LoVo (cell line): ENCODE measurements around the gene MASP1.
"Not testable (repeated sequence)": the region's sequence is repeated elsewhere in the genome, so short reads cannot be mapped to it uniquely, and the experiment has no call there.

Source experiments
- DNase-seq: peaks from one replicate; pipeline ENCODE4 v3.0.0-alpha.2; 2016; ENCODE audit warnings: low spot score

The MASP1 gene

DNA sequence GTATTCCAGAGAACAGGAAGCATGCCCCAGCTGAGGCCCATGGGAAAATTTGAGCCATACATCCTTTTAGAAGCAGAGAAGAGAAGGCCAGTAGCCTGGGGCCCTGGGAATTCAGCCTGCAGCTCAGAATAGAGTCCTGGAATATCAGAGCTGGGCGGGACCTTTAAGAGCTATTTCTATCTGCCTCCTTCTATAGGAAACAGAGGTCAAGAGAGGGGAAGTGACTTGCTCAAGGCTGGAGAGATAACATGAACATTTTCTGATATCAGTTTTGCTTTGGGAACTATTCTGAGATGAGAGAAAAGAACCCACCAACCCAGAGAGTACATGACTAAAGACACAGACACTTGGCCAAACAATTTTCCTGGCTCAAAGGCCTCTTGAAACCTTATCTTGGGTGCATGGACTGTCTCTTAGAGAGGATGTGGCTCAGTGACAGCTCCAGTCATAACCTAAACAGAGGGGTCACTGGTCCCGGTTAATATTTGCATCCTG, 26.0 kb downstream of the MASP1 start:
- no peak for DNase-seq

DNA sequence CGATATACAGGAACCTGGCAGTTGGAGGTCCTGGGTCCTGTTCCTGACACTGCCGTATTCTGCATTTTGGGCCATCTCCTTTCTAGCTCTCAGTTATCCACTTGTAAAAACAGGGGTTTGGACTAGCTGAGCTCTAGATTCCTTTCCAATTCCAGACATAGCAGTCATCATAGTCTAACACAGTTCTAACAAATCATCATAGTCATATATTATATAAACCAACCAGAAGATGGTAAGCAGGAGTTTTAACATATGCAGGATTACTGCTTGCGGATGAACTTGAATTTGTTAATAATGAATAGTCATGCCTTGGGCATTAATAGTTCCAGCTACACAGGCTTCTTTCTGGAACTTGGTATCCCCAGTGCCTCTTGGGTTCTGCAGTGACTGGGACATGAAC, 26.6 kb downstream of the MASP1 start:
- no peak for DNase-seq

- peak; percentile 5 for DNase-seq
Measured at GRCh38 chr3:187264021-187264420, 27.5 kb downstream of the MASP1 start.

- DNase-seq = no peak
Measured at GRCh38 chr3:187263270-187263669, 28.3 kb downstream of the MASP1 start.

- DNase-seq = no peak
Measured at GRCh38 chr3:187262360-187262759, 29.2 kb downstream of the MASP1 start.

- no peak for DNase-seq
Measured at GRCh38 chr3:187261541-187261969, 30.0 kb downstream of the MASP1 start.

GRCh38 chr3:187259171-187259570, 32.4 kb downstream of the MASP1 start:
- DNase-seq = no peak

DNA sequence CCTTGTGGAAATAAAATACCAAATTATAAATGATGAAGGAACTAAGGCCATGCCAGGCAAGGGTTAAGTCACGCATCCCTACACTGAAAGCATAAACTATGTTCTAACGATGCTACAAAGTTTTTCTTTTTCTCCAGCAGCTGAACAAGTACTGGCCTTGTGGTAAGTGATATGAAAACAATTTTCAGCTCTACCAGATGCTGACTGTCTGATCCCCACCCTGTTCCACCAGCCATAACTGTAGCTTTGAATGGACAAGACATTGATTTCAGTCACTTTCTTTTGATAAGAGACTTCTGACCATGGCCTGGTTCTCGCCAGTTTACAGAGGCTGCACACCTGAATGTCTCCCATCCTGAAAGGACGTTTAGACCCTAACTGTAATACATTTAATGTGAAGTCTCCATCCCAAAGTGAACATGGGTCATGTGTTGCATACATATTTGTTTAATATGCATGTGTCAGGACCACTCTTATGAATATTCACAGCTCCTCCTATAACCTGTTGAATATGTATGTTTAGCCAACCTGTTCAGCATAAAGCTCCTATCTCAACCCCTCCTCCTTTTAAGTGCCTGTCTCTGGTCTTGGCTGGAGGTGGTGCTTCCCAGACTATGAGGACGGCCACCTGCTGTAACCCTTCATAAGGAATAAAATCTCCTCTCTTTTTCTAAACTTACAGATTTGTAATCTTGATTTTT, 33.4 kb downstream of the MASP1 start:
- DNase-seq = no peak

GRCh38 chr3:187257471-187257870, 34.1 kb downstream of the MASP1 start:
- DNase-seq = no peak

DNA sequence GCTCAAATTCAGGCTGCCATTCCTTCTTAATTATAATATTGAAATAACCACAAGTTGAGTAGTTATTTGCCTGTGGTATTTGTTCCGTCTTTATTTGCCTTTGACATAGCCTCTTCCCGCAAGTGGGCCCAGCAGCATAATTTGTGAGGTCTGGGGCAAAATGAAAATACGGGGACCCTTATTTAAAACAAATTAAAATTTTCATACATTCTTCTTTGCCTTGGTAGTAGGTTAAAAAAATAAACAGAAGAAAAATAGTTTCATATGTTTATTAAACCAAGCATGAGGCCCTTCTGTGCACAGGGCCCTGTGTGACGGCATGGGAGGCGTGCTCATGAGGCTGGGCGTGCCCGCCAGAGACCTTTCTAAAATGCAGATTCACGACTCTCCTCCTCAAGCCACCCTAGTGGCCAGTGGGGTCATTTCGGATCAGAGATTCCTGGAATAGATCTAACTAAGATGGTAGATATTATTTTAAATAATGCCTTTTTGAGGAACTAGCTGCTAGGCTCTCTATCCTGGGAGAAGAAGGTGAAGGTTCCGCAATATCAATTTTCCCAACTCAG, 35.4 kb downstream of the MASP1 start:
- no peak for DNase-seq

DNA sequence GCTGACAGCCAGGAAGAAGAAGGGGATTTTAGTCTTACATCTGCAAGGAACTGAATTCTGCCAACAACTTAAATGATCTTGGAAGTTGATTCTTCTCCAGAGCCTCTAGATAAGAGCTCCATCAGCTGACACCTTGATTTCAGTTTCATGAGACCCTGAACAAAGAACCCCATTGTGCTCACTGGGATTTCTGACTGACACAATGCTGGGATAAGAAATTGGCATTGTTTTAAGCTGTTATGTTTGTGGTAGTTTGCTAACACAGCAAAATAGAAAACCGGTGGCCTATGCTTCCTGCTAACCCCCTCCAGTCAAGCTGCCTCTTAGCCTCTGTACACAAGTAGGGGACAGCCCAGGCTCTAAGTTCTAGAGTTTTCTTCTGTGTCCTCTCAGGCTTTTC, 36.2 kb downstream of the MASP1 start:
- no peak for DNase-seq

DNA sequence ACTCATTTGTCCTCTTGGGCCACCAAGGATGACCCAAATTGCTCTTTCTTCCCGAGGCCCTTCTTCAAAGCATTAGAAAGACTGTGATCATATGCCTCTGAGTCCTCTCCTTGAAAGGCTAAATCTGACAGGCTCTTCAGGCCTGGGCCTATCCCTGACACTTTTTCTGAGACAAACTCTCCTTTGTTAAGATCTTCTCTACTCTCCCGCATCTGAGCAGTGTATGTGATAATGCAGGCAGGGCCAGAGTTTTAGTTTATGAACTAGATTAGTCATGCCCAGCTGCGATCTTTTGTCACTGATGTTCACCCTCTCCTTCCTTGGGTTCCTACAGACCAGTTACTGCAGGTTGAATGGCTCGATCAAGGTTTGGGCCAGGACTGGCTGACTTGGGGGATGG, 39.2 kb downstream of the MASP1 start:
- DNase-seq = no peak

DNA sequence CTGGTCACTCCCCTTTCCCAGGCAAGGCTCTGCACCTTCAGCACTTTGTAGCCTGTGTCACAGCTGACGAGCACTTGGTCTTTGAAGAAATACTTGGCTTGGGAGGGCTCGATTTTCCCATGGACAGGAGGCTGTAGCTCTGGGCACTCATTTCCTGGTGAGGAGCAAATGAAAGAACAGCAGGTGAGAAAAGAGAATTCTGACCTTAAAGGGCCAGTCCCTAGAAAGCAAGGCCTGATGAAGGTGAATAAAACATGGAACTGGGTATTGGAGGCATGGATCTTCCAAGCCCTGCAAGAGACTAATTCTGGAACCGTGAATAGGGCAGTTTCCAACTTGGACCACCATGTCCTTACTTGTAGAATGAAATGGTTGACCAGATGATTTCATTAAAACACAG, 39.9 kb downstream of the MASP1 start:
- DNase-seq = no peak

GRCh38 chr3:187247398-187247797, 44.1 kb downstream of the MASP1 start:
- DNase-seq = no peak

DNA sequence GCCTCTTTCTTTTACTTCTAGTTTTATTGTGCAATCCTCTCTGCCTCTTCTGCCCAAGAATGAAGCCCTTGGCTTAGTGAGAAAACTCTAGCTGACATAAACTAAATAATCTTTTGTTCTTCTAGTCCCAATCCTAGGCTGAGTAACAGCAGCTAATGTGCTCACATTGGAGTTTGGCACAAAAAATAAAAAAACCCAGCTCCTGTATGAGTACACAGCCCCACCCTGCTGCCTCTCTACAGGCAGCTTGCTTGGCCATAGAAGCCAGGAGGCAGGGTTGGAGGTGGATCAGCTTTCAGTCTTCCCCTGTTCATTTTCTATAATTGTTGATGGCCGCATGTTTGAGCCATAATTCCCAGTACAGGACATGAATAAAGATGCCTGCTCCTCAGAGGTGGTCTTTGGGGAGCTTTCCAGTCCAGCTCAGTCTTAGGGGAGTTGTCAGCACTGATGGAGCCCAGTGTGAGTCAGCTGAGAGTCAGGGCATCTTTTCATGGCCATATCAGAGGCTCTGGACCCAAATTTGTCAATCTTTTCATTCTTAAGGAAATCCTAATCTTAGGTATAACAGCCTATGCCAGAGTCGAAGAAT, 47.5 kb downstream of the MASP1 start:
- DNase-seq = no peak

DNA sequence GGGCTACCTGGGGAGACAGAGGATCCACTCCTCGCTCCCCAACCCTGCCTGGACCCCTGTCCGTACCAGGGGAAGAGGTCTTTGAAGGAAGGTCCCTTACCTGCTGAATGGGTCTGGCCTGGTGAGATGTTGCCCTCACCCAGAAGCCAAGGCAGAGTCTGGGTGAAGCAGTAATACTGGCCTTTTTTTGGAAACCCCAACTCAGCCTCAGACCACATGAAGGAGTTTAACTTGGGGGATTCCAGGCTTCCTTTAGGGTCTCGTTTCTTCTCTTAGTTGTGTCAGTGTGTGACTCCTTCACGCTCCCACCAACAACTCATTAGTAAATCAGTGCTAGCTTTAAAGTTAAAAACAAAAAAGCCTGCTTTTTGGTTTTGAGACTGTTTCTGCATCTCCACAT, 48.6 kb downstream of the MASP1 start:
- DNase-seq = no peak

- no peak for DNase-seq
Measured at GRCh38 chr3:187242435-187242834, 49.1 kb downstream of the MASP1 start.

GRCh38 chr3:187238835-187239234, 52.7 kb downstream of the MASP1 start:
- DNase-seq = not testable (repeated sequence)

- no peak for DNase-seq
Measured at GRCh38 chr3:187238239-187238638, 53.3 kb downstream of the MASP1 start.

GRCh38 chr3:187237741-187238140, 53.8 kb downstream of the MASP1 start:
- DNase-seq = no peak

GRCh38 chr3:187236962-187237361, 54.6 kb downstream of the MASP1 start:
- DNase-seq = no peak

GRCh38 chr3:187230011-187230410, 61.5 kb downstream of the MASP1 start:
- no peak for DNase-seq

GRCh38 chr3:187228740-187229139, 62.8 kb downstream of the MASP1 start:
- no peak for DNase-seq
